ENCODE results near the gene TMEM164. TPM values are rescaled to one million over a fixed set of nuclear protein-coding genes. Genes with fewer than 3 reads are reported as not detected.

The TMEM164 gene
- total and polyA plus RNA-seq, 7 donors, result 14.5 to 42.4 (median 31.7) TPM

- Histone ChIP-seq H3K4me3 (no peak overlapping the region), H3K27me3 (ENCODE audit: insufficient read depth in 3 of 3, low read length in 2 of 3) (peaks cover 0 to 14% (median 0%) of the 10 kb centered on the region in 3 donors), H3K9me3 (no peaks in the 10 kb centered on the region), H3K27ac (no peak overlapping the region), H3K36me3 (ENCODE audit: insufficient read depth in 1 of 2, low read depth in 1 of 2) (no peaks in the 10 kb centered on the region), H3K4me1 (no peaks in the 10 kb centered on the region)
- DNase-seq, result no peak
- ATAC-seq, result no peak
- no peak for TF ChIP-seq CTCF (IDR thresholded peaks at IDR 0.05)
- WGBS, 3 donors, result 75 to 88% (median 79%) methylated on average over 2 of the region's 2 CpGs
- intact Hi-C loops (cut with DNase I), result no loop called here
These were observed 7.8 kb upstream of the TMEM164 start for GRCh38 chrX:109995155-109995554.

- H3K27me3 ChIP-seq (ENCODE audit: insufficient read depth in 3 of 3, low read length in 2 of 3), result peaks cover 0 to 7% (median 0%) of the 10 kb centered on the region in 3 donors
- 63 to 75% (median 64%) methylated on average over 6 of the region's 6 CpGs for WGBS, 3 donors
- H3K4me3 ChIP-seq, result no peak overlapping the region
- intact Hi-C loops (cut with DNase I), result no loop called here
- no peaks in the 10 kb centered on the region for H3K9me3 ChIP-seq
- no peaks in the 10 kb centered on the region for H3K4me1 ChIP-seq
- no peak for ATAC-seq
- no peak for TF ChIP-seq CTCF (IDR thresholded peaks at IDR 0.05)
- no peaks in the 10 kb centered on the region for H3K36me3 ChIP-seq (ENCODE audit: insufficient read depth in 1 of 2, low read depth in 1 of 2)
- no peak overlapping the region for H3K27ac ChIP-seq
- no peak for DNase-seq
These were observed 5.0 kb upstream of the TMEM164 start for GRCh38 chrX:109997786-109998452.

GRCh38 chrX:110000000-110000399 is 2.9 kb upstream of the TMEM164 start:
- intact Hi-C loops (cut with DNase I), result loop anchor here in 1 of 2 donors (5.0 to 10.0 kb wide), 2 partner anchors 43 to 75 kb away; no protein-coding TSS in a partner anchor
- DNase-seq (no peak), ATAC-seq (no peak)
- Histone ChIP-seq H3K36me3 (ENCODE audit: insufficient read depth in 1 of 2, low read depth in 1 of 2) (no peaks in the 10 kb centered on the region), H3K4me1 (peaks cover 6% of the 10 kb centered on the region), H3K27ac (no peak overlapping the region), H3K4me3 (no peak overlapping the region), H3K27me3 (ENCODE audit: insufficient read depth in 3 of 3, low read length in 2 of 3) (peaks cover 0 to 11% (median 0%) of the 10 kb centered on the region in 3 donors), H3K9me3 (no peaks in the 10 kb centered on the region)
- TF ChIP-seq CTCF (IDR thresholded peaks at IDR 0.05), result no peak
- WGBS, 3 donors, result 65 to 78% (median 76%) methylated on average over 5 of the region's 5 CpGs

- Histone ChIP-seq H3K4me1 (peaks cover 15% of the 10 kb centered on the region), H3K4me3 (no peak overlapping the region), H3K27me3 (ENCODE audit: insufficient read depth in 3 of 3, low read length in 2 of 3) (peaks cover 0 to 11% (median 0%) of the 10 kb centered on the region in 3 donors), H3K9me3 (no peaks in the 10 kb centered on the region), H3K27ac (no peak overlapping the region), H3K36me3 (ENCODE audit: insufficient read depth in 1 of 2, low read depth in 1 of 2) (no peaks in the 10 kb centered on the region)
- DNase-seq (no peak), ATAC-seq (no peak)
- intact Hi-C loops (cut with DNase I), result loop anchor here in 1 of 2 donors (5.0 to 10.0 kb wide), 2 partner anchors 44 to 76 kb away; no protein-coding TSS in a partner anchor
- no peak for TF ChIP-seq CTCF (IDR thresholded peaks at IDR 0.05)
- 66 to 88% (median 83%) methylated on average over 16 of the region's 16 CpGs for WGBS, 3 donors
These were observed 1.8 kb upstream of the TMEM164 start for GRCh38 chrX:110000847-110001713.
